Stimulated activated effector memory CD8-positive, alpha-beta T cell treated with anti-CD3 and anti-CD28 coated beads, Interleukin-12 subunit alpha, Interleukin-12 subunit beta, amount 100 ng/mL, for 72 hours (primary cell): ENCODE data around the gene PHAF1.

ENCODE experiments used
- ATAC-seq: fragments of 150-1000 bp; cut with Tn5 transposase; 2 replicates; pipeline ENCODE4 v1.10.0; 2021
- DNase-seq, 2 donors: peaks; one replicate each; pipeline ENCODE4 v3.0.0; 2021 to 2022; ENCODE audit warnings: low spot score in 2 of 2
- H3K27ac Mint-ChIP-seq: one replicate; pipeline ENCODE4 v1.8.0; 2022; ENCODE audit warnings: mild to moderate bottlenecking, mixed read lengths
- H3K36me3 Mint-ChIP-seq: one replicate; pipeline ENCODE4 v1.8.0; 2022; ENCODE audit warnings: mild to moderate bottlenecking, mixed read lengths
- H3K4me1 Mint-ChIP-seq: one replicate; pipeline ENCODE4 v1.8.0; 2022; ENCODE audit warnings: mixed read lengths
- H3K4me3 Mint-ChIP-seq: one replicate; pipeline ENCODE4 v1.8.0; 2022; ENCODE audit warnings: mild to moderate bottlenecking, mixed read lengths
- H3K9me3 Mint-ChIP-seq: one replicate; pipeline ENCODE4 v1.8.0; 2022; ENCODE audit warnings: mixed read lengths

PHAF1 gene

DNA sequence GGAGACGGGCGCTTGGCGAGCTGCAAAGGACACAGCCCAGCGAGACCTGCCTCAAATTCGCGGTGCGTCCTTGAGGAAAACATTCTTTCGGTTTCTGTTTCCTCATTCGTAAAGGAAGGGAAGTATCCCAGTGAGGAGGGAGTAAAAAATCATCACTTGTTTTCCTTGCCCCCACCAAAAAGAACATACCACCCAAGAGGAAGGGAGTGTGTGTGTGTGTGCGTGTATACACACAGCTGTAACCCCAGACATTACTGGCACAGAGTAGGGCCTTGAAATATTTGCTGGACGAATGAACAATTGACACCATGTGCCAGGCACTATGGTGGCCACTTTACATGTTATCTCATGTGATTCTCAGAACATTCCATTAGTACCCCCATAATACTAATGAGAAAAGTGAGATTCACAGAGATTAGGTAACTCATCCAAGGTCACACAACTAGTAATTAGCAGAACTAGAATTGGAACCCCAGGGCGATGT lies 76.0 kb downstream of the PHAF1 start:
- peaks cover 7% of the 10 kb centered on the region for H3K36me3 Mint-ChIP-seq
- no peaks in the 10 kb centered on the region for H3K9me3 Mint-ChIP-seq
- ATAC-seq (no peak), DNase-seq (no peak)
- H3K27ac Mint-ChIP-seq: peak overlapping the region; percentile 52
- H3K4me1 Mint-ChIP-seq: peaks cover 15% of the 10 kb centered on the region
- no peak overlapping the region for H3K4me3 Mint-ChIP-seq

DNA sequence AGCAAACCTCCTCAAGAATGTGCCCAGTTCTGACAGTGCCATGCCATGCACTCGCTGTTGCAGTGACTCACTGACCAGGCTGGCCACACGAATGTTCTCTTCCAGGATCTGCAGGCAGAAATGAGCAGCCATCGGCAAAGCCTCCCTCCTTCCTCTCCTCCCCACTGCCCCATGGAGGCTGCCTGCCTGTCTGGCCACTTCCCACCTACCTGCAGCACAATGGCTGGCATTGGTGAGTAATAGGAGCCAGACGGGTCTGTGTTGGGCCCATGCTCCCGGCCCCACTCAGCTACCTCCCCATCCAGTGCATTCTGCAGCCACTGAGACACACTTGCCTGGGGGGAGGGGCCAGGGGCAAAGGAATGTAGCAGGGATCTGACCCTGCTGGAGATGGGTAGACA lies 76.8 kb downstream of the PHAF1 start:
- H3K36me3 Mint-ChIP-seq: peaks cover 7% of the 10 kb centered on the region
- H3K27ac Mint-ChIP-seq: no peak overlapping the region
- no peak overlapping the region for H3K4me3 Mint-ChIP-seq
- H3K4me1 Mint-ChIP-seq: peaks cover 20% of the 10 kb centered on the region
- H3K9me3 Mint-ChIP-seq: no peaks in the 10 kb centered on the region
- DNase-seq (no peak), ATAC-seq (no peak)

DNA sequence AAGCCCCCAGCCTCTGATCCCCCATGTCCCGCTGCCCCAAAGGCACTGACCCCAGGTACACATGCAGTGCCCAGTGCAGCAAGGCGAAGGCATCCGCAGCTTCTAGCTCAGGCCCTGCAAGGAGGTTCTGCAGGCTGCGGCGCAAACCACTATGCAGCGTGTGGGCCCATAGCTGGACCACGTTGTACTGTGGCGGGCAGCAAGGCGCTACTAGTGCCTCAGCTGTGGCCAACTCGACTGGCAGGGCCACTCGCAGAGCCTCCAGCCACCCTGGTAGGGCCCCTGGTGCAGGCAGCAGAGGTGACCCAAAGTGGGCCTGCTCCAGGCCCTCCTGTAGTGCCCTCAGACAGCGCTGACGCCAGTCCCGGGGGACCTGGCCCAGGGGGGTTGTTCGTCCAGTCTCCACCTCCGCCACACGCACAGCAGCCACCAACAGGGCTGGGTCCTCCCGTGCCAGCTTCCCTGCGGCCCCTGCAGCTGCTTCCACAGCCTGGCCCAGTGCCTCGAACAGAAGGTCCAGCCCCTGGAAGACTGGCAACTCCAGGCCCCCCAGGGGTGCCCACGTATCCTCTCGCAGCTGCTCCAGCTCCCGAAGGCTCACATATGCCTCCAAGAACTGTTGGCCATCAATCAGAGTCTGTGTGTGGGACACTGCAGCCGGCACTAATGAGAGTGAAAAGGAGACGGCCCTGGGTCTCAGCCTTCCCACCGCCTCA lies 77.6 kb downstream of the PHAF1 start:
- peaks cover 24% of the 10 kb centered on the region for H3K4me1 Mint-ChIP-seq
- no peak for DNase-seq
- peaks cover 7% of the 10 kb centered on the region for H3K36me3 Mint-ChIP-seq
- ATAC-seq: no peak
- no peaks in the 10 kb centered on the region for H3K9me3 Mint-ChIP-seq
- H3K27ac Mint-ChIP-seq: no peak overlapping the region
- no peak overlapping the region for H3K4me3 Mint-ChIP-seq

DNA sequence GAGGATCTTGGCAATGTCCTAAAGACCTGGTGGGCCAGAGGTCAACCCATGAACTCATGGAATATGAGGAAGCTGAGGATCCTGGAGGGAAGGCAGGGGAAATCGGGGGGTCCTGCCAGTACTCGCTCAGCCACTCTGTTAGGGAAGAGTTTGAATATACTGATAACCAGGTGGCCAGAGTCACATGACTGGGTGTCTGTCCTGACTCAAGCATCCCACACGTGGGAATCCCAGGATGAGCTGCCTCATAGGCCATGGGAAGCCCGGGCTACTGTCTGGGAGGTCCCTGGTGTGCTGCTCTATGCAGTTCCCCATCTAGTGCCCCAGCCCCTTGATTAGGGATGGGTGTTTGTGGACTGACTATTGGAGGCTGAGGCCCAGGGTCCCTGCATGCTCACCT lies 78.6 kb downstream of the PHAF1 start:
- H3K4me1 Mint-ChIP-seq: peaks cover 32% of the 10 kb centered on the region
- H3K27ac Mint-ChIP-seq: no peak overlapping the region
- ATAC-seq: no peak
- H3K9me3 Mint-ChIP-seq: no peaks in the 10 kb centered on the region
- no peak for DNase-seq
- no peak overlapping the region for H3K4me3 Mint-ChIP-seq
- peaks cover 12% of the 10 kb centered on the region for H3K36me3 Mint-ChIP-seq

DNA sequence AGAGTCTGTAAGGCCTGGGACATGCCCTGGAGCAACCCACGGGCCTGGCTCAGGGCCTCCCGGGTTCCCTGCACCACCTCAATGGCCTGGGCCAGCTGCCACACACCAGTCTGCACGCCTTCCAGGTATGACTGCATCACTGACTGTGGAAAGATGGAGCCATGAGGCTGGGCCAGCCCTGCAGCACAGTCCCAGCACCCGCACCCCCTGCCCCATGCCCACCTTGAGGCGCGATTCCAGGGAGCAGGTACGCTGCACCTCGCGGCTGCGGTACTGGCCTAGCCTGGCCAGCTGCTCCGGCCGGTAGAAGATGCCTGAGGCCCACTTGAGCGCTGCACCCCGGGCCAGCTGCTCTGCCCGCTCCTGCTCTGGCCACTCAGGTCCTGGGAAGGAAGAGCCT lies 79.1 kb downstream of the PHAF1 start:
- peaks cover 37% of the 10 kb centered on the region for H3K4me1 Mint-ChIP-seq
- no peak for DNase-seq
- no peaks in the 10 kb centered on the region for H3K9me3 Mint-ChIP-seq
- H3K36me3 Mint-ChIP-seq: peaks cover 17% of the 10 kb centered on the region
- no peak overlapping the region for H3K4me3 Mint-ChIP-seq
- no peak for ATAC-seq
- H3K27ac Mint-ChIP-seq: no peak overlapping the region

DNA sequence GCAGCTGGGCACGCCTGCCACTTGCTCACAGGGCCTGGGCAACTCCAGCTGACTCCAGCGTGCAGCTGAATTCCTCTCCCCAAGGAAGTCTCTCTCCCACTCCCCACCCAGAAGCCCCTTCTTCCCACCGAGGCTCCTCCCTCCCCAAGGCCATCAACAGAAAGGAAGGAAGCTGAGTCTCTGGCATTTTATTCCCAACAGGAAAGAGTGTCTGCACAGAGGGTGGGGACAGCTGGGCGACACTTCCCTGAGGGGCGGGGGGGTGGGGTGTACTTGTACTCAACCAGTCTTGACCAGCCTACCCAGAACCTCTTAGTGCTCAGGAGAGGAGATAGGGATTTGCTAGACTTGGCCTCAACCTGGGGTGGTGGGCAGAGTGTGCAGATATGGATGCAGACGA lies 80.3 kb downstream of the PHAF1 start, which contains the start of gene EXOC3L1:
Gene EXOC3L1, minus strand, starts transcription at position 96 of the 400 bp plus-strand sequence. CDS start 460 bp downstream, outside the sequence.
- H3K27ac Mint-ChIP-seq: peak within 1 kb of the TSS; percentile 86
- ATAC-seq (no peak), DNase-seq (no peak)
- peaks cover 27% of the 10 kb centered on the region for H3K36me3 Mint-ChIP-seq
- peaks cover 40% of the 10 kb centered on the region for H3K4me1 Mint-ChIP-seq
- no peaks in the 10 kb centered on the region for H3K9me3 Mint-ChIP-seq
- peak within 1 kb of the TSS; percentile 88 for H3K4me3 Mint-ChIP-seq

DNA sequence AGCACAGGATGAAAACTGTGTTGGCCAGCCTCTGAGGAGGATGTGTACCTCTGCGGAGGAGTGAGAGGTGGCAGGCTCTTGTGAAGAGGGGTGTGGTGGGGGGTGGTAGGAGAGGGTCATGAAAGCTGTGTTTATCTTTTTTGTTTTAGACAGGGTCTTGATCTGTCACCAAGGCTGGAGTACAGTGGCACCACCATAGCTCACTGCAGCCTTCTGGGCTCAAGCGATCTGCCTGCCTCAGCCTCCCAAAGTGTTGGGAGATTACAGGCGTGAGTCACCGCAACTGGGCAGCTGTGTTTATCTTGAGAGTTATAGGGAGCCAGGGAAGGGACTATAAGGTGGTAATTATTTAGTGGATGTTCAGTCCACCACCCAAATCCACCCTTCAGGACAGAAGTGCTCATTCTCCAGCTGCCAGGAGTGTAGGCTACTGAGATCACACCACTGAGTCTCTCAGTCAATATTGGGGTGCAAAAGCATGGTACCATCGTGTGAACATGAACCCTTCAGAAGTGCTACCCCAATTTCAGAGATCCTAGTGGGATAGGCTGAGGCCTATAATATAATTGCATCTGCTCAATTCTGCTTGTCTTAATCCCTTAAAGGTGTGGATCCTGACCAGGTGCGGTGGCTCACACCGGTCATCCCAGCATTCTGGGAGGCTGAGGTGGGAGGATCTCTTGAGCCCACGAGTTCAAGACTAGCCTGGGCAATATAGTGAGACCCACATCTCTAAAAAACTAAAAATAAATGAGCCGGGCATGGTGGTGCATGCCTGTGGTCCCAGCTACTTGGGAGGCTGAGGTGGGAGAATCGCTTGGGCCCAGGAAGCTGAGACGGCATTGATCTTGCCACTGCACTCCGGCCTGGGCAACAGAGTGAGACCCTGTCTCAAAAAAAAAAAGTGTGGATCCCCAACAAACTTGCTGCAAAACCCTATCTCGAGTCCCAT lies 81.0 kb downstream of the PHAF1 start:
- Mint-ChIP-seq H3K27ac (peak overlapping the region; percentile 86), H3K9me3 (no peaks in the 10 kb centered on the region), H3K36me3 (peaks cover 29% of the 10 kb centered on the region), H3K4me1 (peaks cover 38% of the 10 kb centered on the region), H3K4me3 (peak overlapping the region; percentile 88)
- no peak for DNase-seq
- ATAC-seq: no peak

DNA sequence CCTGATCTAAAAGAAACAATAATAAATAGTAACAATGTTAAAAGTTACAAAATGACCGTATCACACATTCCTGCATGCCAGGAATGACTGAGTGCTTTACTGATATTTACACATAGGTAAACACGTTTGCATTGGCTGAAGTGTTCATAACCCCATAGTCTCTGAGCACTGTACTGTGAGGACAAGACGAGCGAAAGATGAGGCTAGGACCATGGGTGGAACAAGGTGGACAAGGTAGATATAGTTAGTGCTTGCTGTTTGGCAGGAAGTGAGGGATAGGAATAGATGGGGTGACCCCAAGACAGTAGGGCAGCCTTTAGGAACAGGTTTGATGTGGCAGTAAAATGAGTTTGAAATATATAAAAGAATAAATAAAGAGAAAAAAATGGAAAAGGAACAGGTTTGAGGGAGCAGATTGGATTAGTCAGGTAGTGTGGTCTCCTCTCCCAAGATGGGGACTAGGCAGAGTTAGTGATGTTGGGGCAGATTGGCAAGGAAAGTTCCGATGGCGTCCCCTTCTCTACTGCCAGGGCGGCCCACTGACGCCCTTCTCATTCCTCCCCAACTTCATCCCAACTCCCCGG lies 81.8 kb downstream of the PHAF1 start:
- Mint-ChIP-seq H3K9me3 (no peaks in the 10 kb centered on the region), H3K4me3 (peak overlapping the region; percentile 88), H3K4me1 (peaks cover 45% of the 10 kb centered on the region), H3K27ac (peak overlapping the region; percentile 86), H3K36me3 (peaks cover 37% of the 10 kb centered on the region)
- ATAC-seq (no peak), DNase-seq (no peak)

DNA sequence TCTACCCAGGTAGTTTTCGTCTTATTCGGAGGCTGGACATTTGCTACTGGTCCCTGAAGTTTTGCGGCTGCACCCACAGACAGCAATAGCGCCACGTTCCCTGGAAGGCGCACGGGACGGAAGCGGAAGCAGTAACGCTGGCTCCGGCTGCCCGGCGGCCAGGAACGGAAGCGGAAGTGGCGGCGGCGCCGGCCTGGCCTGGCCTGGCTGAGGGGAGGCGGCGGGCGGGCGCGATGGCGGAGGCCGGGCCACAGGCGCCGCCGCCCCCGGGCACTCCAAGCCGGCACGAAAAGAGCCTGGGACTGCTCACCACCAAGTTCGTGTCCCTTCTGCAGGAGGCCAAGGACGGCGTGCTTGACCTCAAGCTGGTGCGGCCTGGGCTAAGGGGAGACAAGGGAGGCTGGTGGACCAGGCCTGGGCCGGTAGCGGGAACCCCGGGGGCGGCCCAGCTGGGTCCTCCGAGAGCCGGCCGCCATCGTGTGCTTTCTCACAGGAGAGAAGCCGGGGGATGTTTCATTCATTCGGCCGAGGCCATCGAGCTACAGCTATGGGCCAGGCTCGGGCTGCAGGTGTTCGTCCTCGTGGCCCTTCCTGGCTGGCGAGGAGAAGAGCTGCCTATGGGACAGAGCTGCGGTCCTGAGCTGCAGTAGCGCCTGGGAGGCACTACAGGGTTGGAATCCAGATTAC lies 82.4 kb downstream of the PHAF1 start, which contains the start of gene E2F4:
Gene E2F4, plus strand, starts transcription at position 161 of the 687 bp plus-strand sequence. Its CDS starts 73 bp downstream, at position 234.
- H3K9me3 Mint-ChIP-seq: no peaks in the 10 kb centered on the region
- peak within 1 kb of the TSS; percentile 86 for H3K27ac Mint-ChIP-seq
- peak; percentile 85 to 93 for DNase-seq
- H3K4me3 Mint-ChIP-seq: peak within 1 kb of the TSS; percentile 88
- H3K4me1 Mint-ChIP-seq: peaks cover 51% of the 10 kb centered on the region
- peaks cover 44% of the 10 kb centered on the region for H3K36me3 Mint-ChIP-seq
- peak; percentile 98 for ATAC-seq

DNA sequence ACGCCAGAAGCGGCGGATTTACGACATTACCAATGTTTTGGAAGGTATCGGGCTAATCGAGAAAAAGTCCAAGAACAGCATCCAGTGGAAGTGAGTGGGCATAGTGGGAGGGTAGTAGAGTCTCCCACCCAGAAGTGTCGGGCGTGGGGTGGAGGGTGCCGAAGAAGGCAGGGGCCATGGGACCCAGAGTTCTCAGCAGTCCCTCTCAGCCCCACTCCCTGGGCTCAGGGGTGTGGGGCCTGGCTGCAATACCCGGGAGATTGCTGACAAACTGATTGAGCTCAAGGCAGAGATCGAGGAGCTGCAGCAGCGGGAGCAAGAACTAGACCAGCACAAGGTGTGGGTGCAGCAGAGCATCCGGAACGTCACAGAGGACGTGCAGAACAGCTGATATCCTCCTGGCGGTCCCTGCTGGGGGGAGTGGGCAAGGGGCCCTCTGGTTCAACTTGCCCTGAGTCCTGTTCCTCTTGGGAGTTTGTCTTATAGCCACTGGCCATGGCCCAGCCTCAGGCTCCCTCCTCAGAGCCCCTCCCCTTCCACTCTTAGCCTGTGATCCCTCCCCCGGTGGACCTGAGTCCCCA lies 83.1 kb downstream of the PHAF1 start:
- peak overlapping the region; percentile 88 for H3K4me3 Mint-ChIP-seq
- peak overlapping the region; percentile 86 for H3K27ac Mint-ChIP-seq
- H3K4me1 Mint-ChIP-seq: peaks cover 51% of the 10 kb centered on the region
- no peaks in the 10 kb centered on the region for H3K9me3 Mint-ChIP-seq
- peaks cover 51% of the 10 kb centered on the region for H3K36me3 Mint-ChIP-seq
- DNase-seq (no peak), ATAC-seq (peak; percentile 6)

DNA sequence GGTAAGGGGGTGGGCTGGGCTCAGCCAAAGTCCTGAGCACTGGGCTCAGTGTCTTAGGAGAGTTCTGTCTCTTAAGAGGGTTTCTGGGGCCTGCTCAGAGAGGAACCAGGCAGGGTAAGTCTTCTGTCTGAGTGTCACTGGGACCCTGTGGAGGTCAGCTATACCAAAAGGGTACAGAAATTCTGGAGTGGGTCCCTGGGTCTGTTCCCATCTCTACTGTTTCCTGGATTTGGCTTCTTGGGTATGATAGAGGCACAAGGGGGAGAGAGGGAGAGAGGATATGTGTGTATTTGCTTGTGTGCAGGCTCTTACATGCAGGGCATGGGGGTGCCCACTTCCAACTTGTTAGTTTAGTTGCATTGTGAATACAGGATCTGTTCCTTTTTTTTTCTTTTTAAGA lies 83.8 kb downstream of the PHAF1 start:
- H3K36me3 Mint-ChIP-seq: peaks cover 58% of the 10 kb centered on the region
- peak overlapping the region; percentile 88 for H3K4me3 Mint-ChIP-seq
- DNase-seq (no peak), ATAC-seq (no peak)
- H3K4me1 Mint-ChIP-seq: peaks cover 51% of the 10 kb centered on the region
- H3K27ac Mint-ChIP-seq: peak overlapping the region; percentile 86
- H3K9me3 Mint-ChIP-seq: no peaks in the 10 kb centered on the region

GRCh38 chr16:67194260-67194659 lies 84.5 kb downstream of the PHAF1 start:
- H3K4me1 Mint-ChIP-seq: peaks cover 51% of the 10 kb centered on the region
- no peaks in the 10 kb centered on the region for H3K9me3 Mint-ChIP-seq
- peak overlapping the region; percentile 88 for H3K4me3 Mint-ChIP-seq
- peak overlapping the region; percentile 86 for H3K27ac Mint-ChIP-seq
- DNase-seq (no peak), ATAC-seq (no peak)
- peaks cover 59% of the 10 kb centered on the region for H3K36me3 Mint-ChIP-seq

DNA sequence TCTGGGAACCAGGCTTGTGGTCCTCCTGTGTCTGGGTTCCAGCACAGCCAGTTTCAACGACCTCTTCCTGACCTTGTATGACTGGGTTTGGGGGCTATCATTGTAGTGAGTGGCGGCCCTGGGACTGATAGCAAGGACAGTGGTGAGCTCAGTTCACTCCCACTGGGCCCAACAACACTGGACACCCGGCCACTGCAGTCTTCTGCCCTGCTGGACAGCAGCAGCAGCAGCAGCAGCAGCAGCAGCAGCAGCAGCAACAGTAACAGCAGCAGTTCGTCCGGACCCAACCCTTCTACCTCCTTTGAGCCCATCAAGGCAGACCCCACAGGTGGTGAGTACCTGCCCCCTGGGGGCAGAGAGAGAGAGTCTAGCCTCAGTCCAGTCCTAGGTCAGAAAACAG lies 85.9 kb downstream of the PHAF1 start:
- peaks cover 51% of the 10 kb centered on the region for H3K4me1 Mint-ChIP-seq
- peak overlapping the region; percentile 86 for H3K27ac Mint-ChIP-seq
- DNase-seq (no peak), ATAC-seq (no peak)
- no peak overlapping the region for H3K4me3 Mint-ChIP-seq
- peaks cover 73% of the 10 kb centered on the region for H3K36me3 Mint-ChIP-seq
- no peaks in the 10 kb centered on the region for H3K9me3 Mint-ChIP-seq

DNA sequence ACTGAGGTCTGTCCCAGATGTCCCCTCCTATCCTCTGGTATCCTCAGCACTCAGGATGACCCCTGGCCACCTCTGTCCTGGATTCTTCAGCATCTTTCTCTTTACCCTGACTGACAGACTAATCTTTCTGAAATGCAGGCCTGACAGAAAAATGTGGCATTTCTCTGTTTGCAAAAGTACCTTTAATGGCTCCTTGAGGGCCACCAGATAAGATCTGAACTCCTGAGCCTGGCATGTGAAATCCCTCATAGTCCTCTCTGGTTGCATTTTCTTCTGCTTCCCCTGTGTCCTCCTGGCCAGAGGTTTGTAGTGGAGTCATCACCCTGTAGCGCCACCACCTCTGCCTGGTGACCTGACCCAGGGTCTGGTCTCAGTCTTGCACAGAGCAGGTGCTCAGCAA lies 87.1 kb downstream of the PHAF1 start:
- Mint-ChIP-seq H3K9me3 (no peaks in the 10 kb centered on the region), H3K4me3 (no peak overlapping the region), H3K36me3 (peaks cover 85% of the 10 kb centered on the region), H3K27ac (peak overlapping the region; percentile 86), H3K4me1 (peaks cover 43% of the 10 kb centered on the region)
- ATAC-seq: no peak
- no peak for DNase-seq
